ENCODE measurements around the gene GRM4. TPM values are rescaled to one million over a fixed set of nuclear protein-coding genes. Genes with fewer than 3 reads are reported as not detected.

The GRM4 gene
- total RNA-seq, 2 donors from 2014 or later = not detected

DNA sequence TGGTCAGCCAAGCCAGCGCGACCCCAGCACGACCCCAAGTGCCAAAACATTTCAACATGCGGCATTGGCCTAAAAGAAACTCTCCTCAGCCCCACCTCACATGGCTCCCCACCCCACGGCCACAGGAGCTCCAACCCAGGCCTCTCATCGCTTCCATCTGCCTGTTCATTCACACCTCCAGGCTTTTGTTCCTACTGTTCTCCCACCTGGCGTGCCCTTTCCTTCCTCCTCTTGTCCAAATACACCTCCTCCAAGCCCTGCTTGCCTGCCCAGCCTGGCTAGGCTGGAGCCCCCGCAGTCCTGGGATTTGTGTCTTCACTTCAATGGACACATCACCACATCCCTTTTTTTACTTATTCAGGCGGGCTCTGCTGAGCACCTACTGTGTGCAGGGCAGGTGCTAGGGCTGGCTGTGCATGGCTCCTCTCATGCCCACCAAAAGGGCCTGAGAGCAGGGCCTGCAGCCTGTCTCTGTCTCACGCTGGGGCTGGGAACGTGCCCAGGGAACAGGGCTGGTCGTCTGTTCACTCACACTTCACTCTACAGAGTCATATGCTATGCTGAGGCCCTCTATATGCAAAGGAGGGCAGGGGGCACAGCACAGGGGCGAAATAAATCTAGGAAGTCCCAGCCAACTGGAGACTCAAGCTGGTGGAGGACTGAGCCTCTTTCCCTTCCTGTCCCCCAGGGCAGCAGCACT lies 61.1 kb downstream of the GRM4 start:
- H3K4me3 ChIP-seq = no peak overlapping the region
- ATAC-seq (ENCODE audit: insufficient number of reproducible peaks, low FRiP score, low read depth) (no peak), DNase-seq (ENCODE audit: low spot score) (no peak)
- TF ChIP-seq, protein P1, sequence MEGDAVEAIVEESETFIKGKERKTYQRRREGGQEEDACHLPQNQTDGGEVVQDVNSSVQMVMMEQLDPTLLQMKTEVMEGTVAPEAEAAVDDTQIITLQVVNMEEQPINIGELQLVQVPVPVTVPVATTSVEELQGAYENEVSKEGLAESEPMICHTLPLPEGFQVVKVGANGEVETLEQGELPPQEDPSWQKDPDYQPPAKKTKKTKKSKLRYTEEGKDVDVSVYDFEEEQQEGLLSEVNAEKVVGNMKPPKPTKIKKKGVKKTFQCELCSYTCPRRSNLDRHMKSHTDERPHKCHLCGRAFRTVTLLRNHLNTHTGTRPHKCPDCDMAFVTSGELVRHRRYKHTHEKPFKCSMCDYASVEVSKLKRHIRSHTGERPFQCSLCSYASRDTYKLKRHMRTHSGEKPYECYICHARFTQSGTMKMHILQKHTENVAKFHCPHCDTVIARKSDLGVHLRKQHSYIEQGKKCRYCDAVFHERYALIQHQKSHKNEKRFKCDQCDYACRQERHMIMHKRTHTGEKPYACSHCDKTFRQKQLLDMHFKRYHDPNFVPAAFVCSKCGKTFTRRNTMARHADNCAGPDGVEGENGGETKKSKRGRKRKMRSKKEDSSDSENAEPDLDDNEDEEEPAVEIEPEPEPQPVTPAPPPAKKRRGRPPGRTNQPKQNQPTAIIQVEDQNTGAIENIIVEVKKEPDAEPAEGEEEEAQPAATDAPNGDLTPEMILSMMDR (IDR thresholded peaks at IDR 0.05) = no peak
- no peaks in the 10 kb centered on the region for H3K9me3 ChIP-seq
- H3K27ac ChIP-seq = no peak overlapping the region
- no peaks in the 10 kb centered on the region for H3K27me3 ChIP-seq (replicated peaks; ENCODE audit: insufficient read depth)
- H3K36me3 ChIP-seq = no peaks in the 10 kb centered on the region
- no peaks in the 10 kb centered on the region for H3K4me1 ChIP-seq (ENCODE audit: control insufficient read depth in 1 of 2, low read depth in 2 of 2)

DNA sequence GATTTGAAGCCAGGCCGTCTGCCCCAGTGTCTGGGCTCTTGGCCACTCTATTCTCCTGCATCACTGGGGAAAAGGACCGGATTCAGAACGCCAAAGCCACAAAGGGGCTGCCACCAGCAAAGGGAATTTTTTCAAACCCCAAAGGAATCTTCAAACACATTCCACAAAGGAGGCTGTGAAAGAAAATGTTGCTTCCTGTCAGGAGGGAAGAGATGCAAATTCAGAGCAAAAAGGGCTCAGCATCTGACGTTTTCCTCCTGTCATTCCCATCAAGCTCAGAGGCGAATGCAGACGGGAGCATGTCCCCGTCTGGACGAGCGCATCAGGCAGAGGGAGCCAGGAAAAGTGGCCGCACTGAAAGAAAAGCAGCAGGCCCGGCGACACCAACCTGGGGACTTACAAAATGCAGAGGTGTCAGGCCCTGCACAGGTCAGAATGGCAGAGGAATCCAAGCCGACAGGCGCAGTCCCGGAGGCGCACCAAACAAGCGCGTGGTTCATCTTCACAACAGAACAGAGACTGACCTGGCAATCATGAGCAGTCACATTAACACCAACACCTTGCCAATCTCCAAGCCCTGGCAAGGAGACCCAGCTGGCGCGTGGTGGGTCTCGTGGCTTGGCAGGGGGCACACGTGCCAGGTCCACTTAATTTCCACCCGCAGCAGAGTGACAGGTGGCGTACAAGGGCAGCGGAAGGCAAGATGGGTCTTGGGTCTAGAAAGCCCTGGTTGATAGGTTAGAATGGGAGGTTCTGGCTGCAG lies 62.8 kb downstream of the GRM4 start:
- TF ChIP-seq, protein P1 (IDR thresholded peaks at IDR 0.05) = no peak
- no peaks in the 10 kb centered on the region for H3K36me3 ChIP-seq
- no peak for ATAC-seq (ENCODE audit: insufficient number of reproducible peaks, low FRiP score, low read depth)
- H3K4me3 ChIP-seq = no peak overlapping the region
- no peaks in the 10 kb centered on the region for H3K4me1 ChIP-seq (ENCODE audit: control insufficient read depth in 1 of 2, low read depth in 2 of 2)
- DNase-seq (ENCODE audit: low spot score) = no peak
- H3K27me3 ChIP-seq (replicated peaks; ENCODE audit: insufficient read depth) = no peaks in the 10 kb centered on the region
- H3K27ac ChIP-seq = no peak overlapping the region
- no peaks in the 10 kb centered on the region for H3K9me3 ChIP-seq

DNA sequence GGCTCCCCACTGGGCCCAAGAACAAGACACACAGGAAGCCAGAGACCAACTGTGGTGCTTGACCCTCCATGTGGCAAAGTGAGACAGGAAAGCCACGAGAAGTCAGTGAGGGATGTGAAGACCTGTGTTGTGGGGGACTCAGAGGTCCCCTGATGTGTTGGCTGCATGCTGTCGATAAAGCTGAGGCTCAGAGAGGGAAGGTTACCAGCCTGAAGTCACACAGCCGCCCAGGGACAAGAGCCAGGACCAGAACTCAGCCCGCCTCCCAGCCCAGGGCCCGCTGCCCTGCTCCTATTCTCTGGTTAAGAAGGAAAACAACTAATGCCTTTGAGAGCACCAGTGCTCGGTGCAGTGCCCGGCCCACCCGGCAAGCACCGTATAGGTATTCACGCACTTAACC lies 63.5 kb downstream of the GRM4 start:
- H3K4me3 ChIP-seq = no peak overlapping the region
- TF ChIP-seq, protein P1 (IDR thresholded peaks at IDR 0.05) = no peak
- H3K4me1 ChIP-seq (ENCODE audit: control insufficient read depth in 1 of 2, low read depth in 2 of 2) = no peaks in the 10 kb centered on the region

DNA sequence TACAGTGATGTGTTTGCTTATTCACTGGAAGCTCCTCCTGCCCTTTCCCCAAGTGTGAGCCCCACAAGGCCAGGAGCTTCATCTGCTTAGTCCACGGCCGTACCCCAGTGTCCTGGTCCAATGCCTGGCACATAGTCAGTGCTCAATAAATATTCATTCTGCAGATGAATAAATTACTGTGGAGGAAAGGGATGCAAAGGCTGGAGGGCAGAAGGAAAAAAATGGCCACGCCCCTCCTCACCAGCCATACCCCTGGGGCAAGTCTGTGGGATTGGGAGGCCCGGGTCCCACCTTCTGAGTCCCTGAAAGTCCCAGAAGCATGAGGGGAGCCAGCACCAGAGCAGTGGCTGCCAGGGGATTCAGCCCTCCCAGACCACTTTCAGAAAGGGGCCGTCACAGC lies 65.5 kb downstream of the GRM4 start:
- no peaks in the 10 kb centered on the region for H3K4me1 ChIP-seq (ENCODE audit: control insufficient read depth in 1 of 2, low read depth in 2 of 2)
- H3K9me3 ChIP-seq = no peaks in the 10 kb centered on the region
- no peak for DNase-seq (ENCODE audit: low spot score)
- no peak overlapping the region for H3K4me3 ChIP-seq
- TF ChIP-seq, protein P1 (IDR thresholded peaks at IDR 0.05) = no peak
- no peaks in the 10 kb centered on the region for H3K27me3 ChIP-seq (replicated peaks; ENCODE audit: insufficient read depth)
- no peaks in the 10 kb centered on the region for H3K36me3 ChIP-seq
- ATAC-seq (ENCODE audit: insufficient number of reproducible peaks, low FRiP score, low read depth) = no peak
- no peak overlapping the region for H3K27ac ChIP-seq

More for the DNA sequence above, 63.5 kb downstream of the GRM4 start:
- no peak overlapping the region for H3K27ac ChIP-seq
- no peaks in the 10 kb centered on the region for H3K27me3 ChIP-seq (replicated peaks; ENCODE audit: insufficient read depth)
- H3K9me3 ChIP-seq = no peaks in the 10 kb centered on the region
- no peak for ATAC-seq (ENCODE audit: insufficient number of reproducible peaks, low FRiP score, low read depth)
- DNase-seq (ENCODE audit: low spot score) = no peak
- no peaks in the 10 kb centered on the region for H3K36me3 ChIP-seq

DNA sequence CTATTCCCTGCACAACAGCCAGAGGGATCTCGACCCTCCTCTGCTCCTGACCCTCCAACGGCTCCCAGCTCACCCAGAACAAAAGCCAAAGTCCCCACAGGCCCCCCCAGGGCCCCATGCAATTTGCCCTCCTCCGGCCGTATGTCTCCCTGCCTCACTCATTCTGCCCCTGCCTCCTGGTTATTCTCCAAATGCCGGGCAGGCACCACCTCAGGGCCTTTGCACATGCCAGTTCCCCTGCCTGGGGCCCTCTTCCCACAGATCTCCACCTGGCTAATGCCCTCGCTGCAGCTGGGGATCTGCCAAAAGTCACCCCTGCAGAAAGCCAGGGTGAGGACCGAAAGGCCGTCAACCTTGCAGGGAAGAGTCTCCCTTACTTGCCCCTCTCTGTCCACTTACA lies 66.0 kb downstream of the GRM4 start:
- Histone ChIP-seq H3K27ac (no peak overlapping the region), H3K36me3 (no peaks in the 10 kb centered on the region), H3K27me3 (replicated peaks; ENCODE audit: insufficient read depth) (no peaks in the 10 kb centered on the region), H3K9me3 (no peaks in the 10 kb centered on the region), H3K4me3 (no peak overlapping the region), H3K4me1 (ENCODE audit: control insufficient read depth in 1 of 2, low read depth in 2 of 2) (no peaks in the 10 kb centered on the region)
- TF ChIP-seq, protein P1 (IDR thresholded peaks at IDR 0.05) = no peak
- ATAC-seq (ENCODE audit: insufficient number of reproducible peaks, low FRiP score, low read depth) (no peak), DNase-seq (ENCODE audit: low spot score) (no peak)

Measured in thoracic aorta (tissue), 2 donors.